B cell (primary cell): Measurements from ENCODE around the gene PEAK1. TPM values are rescaled to one million over a fixed set of nuclear protein-coding genes. Genes with fewer than 3 reads are reported as not detected.

Experiments
- ATAC-seq: fragments of 200-7000 bp; cut with Tn5 transposase; one replicate; pipeline ENCODE4 v1.10.0; 2021; ENCODE audit warnings: low read depth, mild to moderate bottlenecking, moderate number of reproducible peaks, moderate library complexity
- CTCF ChIA-PET: fragments of 350-600 bp; sonication (Branson Sonifier 250); formaldehyde crosslinking; loops from one replicate; lab custom pipeline; 2021; ENCODE audit warnings: antibody characterized with exemption, inconsistent platforms; lab: Charles Lee
- POLR2A ChIA-PET: fragments of 350-600 bp; sonication (Branson Sonifier 250); formaldehyde crosslinking; loops from one replicate; lab custom pipeline; 2021; ENCODE audit warnings: antibody characterized with exemption; lab: Charles Lee
- DNase-seq: peaks from one replicate; pipeline ENCODE4 v3.0.0; 2013
- H2AFZ ChIP-seq: 2 replicates; pipeline ENCODE4 v1.6.1; 2012; ENCODE audit warnings: mild to moderate bottlenecking, low read depth, low read length; ENCODE audit not compliant: insufficient read depth, poor library complexity, severe bottlenecking
- H3K27ac ChIP-seq, 2 donors: 1 replicate in 1 of 2; 2 replicates in 1 of 2; pipeline ENCODE4 v1.5.1; 2012 to 2013; ENCODE audit warnings: low read length in 2 of 2, mild to moderate bottlenecking in 2 of 2, moderate library complexity in 1 of 2
- H3K27me3 ChIP-seq, 4 experiments: fragments of 200-600 bp in 1 of 4; sonication (generic) in 1 of 4; replicated peaks in 1 of 4; 1 replicate in 2 of 4; 2 replicates in 2 of 4; pipeline versions ENCODE4 v1.6.1 to v1.7.0; 2013 to 2016; ENCODE audit warnings: low read length in 3 of 4, mild to moderate bottlenecking in 2 of 4, mixed read lengths in 1 of 4, moderate library complexity in 1 of 4; ENCODE audit not compliant: insufficient read depth in 4 of 4, control insufficient read depth in 3 of 4; ENCODE audit errors: control extremely low read depth in 1 of 4
- H3K36me3 ChIP-seq, 2 experiments: replicated peaks in 1 of 2; 1 replicate in 1 of 2; 2 replicates in 1 of 2; pipeline versions ENCODE4 v1.6.1 to v1.7.1; 2013; ENCODE audit warnings: low read length in 1 of 2; ENCODE audit not compliant: insufficient read depth in 2 of 2, control insufficient read depth in 1 of 2; ENCODE audit errors: control extremely low read depth in 1 of 2, extremely low read depth in 1 of 2
- H3K4me1 ChIP-seq, 2 donors: fragments of 200-600 bp in 1 of 2; sonication (generic) in 1 of 2; 1 replicate in 1 of 2; 2 replicates in 1 of 2; pipeline versions ENCODE4 v1.5.1 to v1.6.1; 2013 to 2017; ENCODE audit warnings: low read length in 2 of 2; ENCODE audit not compliant: control insufficient read depth in 2 of 2, insufficient read depth in 2 of 2
- H3K4me2 ChIP-seq: replicated peaks from 2 replicates; pipeline ENCODE3; 2012; ENCODE audit warnings: mild to moderate bottlenecking, low read depth, low read length; ENCODE audit not compliant: poor library complexity, severe bottlenecking
- H3K4me3 ChIP-seq, 5 experiments: fragments of 200-600 bp in 1 of 5; sonication (generic) in 1 of 5; 1 replicate in 3 of 5; 2 replicates in 2 of 5; pipeline versions ENCODE4 v1.5.1 to v1.7.0; 2011 to 2016; ENCODE audit warnings: low read length in 4 of 5, mild to moderate bottlenecking in 4 of 5, low read depth in 2 of 5, control low read depth in 1 of 5, moderate library complexity in 1 of 5; ENCODE audit not compliant: insufficient read depth in 1 of 5; ENCODE audit errors: control extremely low read depth in 1 of 5, extremely low read depth in 1 of 5
- H3K79me2 ChIP-seq: fragments of 200-600 bp; sonication (generic); one replicate; pipeline ENCODE4 v1.6.0; 2016; ENCODE audit warnings: low read length; ENCODE audit not compliant: control insufficient read depth, insufficient read depth
- H3K9ac ChIP-seq: fragments of 200-600 bp; sonication (generic); 2 replicates; pipeline ENCODE4 v1.6.1; 2017; ENCODE audit warnings: mild to moderate bottlenecking, low read length, moderate library complexity
- H3K9me3 ChIP-seq, 3 donors: one replicate each; pipeline versions ENCODE4 v1.6.1 to v1.7.1; 2013; ENCODE audit warnings: low read length in 2 of 3; ENCODE audit not compliant: control insufficient read depth in 2 of 3, insufficient read depth in 1 of 3; ENCODE audit errors: control extremely low read depth in 1 of 3
- H4K20me1 ChIP-seq: 2 replicates; pipeline ENCODE4 v1.6.0; 2012; ENCODE audit warnings: mild to moderate bottlenecking, low read length; ENCODE audit not compliant: insufficient read depth, control insufficient read depth, poor library complexity, severe bottlenecking
- H3K27ac Mint-ChIP-seq: one replicate; pipeline ENCODE4 v1.8.0; 2021; ENCODE audit warnings: mixed read lengths
- H3K27me3 Mint-ChIP-seq: one replicate; pipeline ENCODE4 v1.8.0; 2021; ENCODE audit warnings: mixed read lengths
- H3K4me1 Mint-ChIP-seq: one replicate; pipeline ENCODE4 v1.8.0; 2021; ENCODE audit warnings: mixed read lengths
- H3K4me3 Mint-ChIP-seq: one replicate; pipeline ENCODE4 v1.8.0; 2021; ENCODE audit warnings: mixed read lengths
- H3K9me3 Mint-ChIP-seq: one replicate; pipeline ENCODE4 v1.8.0; 2022; ENCODE audit warnings: mixed read lengths; ENCODE audit not compliant: insufficient read depth
- CTCF ChIP-seq: fragments of 200-600 bp; IDR thresholded peaks from one replicate; pipeline ENCODE4 v1.8.0; 2022; ENCODE audit warnings: antibody characterized with exemption, mild to moderate bottlenecking
- EZH2 ChIP-seq: IDR thresholded peaks from 2 replicates; pipeline ENCODE4 v1.6.1; 2012; ENCODE audit warnings: borderline replicate concordance, low read depth, mild to moderate bottlenecking, moderate library complexity, low read length; ENCODE audit not compliant: insufficient read depth, poor library complexity, severe bottlenecking
- intact Hi-C: fragments of 100-400 bp; cut with micrococcal nuclease; formaldehyde crosslinking; loops from one replicate; pipeline ENCODE4 v1.10.0; 2022
- polyA plus RNA-seq: library from polyadenylated mRNA; depleted of rRNA; stranded (reverse); fragments of >200 nt; gene quantifications from 2 replicates; pipeline ENCODE4 v1.2.3, GENCODE V29; 2012
- total RNA-seq, 2 donors: library from RNA; stranded (reverse); fragments of 120-200 nt in 1 of 2; gene quantifications; 1 replicate in 1 of 2; 2 replicates in 1 of 2; pipeline versions ENCODE4 v1.2.3 to v1.2.4, GENCODE V29; 2013 to 2022

The PEAK1 gene
- total and polyA plus RNA-seq, 2 donors (not counting 1 experiment from before 2014, with no cell fraction given): 13.4 to 38.0 TPM

DNA sequence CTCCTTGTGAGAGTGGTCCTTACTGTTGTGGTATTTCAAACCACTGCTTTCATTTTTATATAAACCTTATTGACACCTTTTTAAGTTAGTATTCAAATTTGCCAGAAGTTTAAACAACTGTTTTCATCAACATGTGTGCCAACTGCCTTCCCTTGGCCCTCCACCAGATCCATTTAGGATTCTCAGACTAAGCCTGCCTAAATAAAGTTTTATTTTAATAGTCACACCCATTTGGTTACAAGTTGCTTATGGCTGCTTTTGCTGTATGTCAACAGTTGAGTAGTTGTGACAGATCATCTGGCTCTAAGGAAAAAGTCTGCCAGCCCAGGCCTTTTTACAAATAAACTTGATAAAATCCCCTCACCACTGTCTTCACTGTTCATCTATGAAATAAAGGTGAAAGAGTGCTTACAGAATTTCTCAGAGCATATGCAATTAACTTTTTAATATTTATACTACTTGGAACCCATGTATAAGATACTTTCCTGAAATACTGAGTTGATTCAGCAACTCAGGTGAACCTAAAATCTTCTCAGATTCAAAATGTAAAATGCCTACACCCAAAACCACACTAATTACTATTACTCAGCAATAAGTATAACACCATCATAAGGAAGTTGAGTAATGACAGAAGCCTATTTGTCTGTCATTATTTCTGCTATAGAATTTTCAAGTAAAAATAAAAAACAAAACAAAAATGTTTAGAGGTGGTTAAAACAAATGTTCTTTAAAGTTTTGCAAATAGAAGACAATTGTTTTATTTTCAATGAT, 35.1 kb downstream of the PEAK1 start:
- ChIA-PET CTCF (no interaction called here), POLR2A (interaction anchor here (0.6 kb wide), 1 partner anchor 173 kb away, joined by 3 read pairs; no protein-coding TSS in a partner anchor)
- H3K4me3 ChIP-seq: no peak overlapping the region
- no peaks in the 10 kb centered on the region for H4K20me1 ChIP-seq
- peaks cover 4 to 19% of the 10 kb centered on the region in 2 donors for H3K4me1 ChIP-seq
- H3K27ac ChIP-seq: no peak overlapping the region
- H3K36me3 ChIP-seq: no peaks in the 10 kb centered on the region
- no peaks in the 10 kb centered on the region for H3K27me3 Mint-ChIP-seq
- H3K9ac ChIP-seq: no peak overlapping the region
- H3K27me3 ChIP-seq: no peaks in the 10 kb centered on the region
- H3K4me3 Mint-ChIP-seq: no peak overlapping the region
- ATAC-seq (no peak), DNase-seq (no peak)
- no peak overlapping the region for H3K27ac Mint-ChIP-seq
- intact Hi-C loops: no loop called here
- H3K79me2 ChIP-seq: peaks cover 82% of the 10 kb centered on the region
- no peak overlapping the region for H2AFZ ChIP-seq
- no peaks in the 10 kb centered on the region for H3K9me3 Mint-ChIP-seq
- no peaks in the 10 kb centered on the region for H3K9me3 ChIP-seq
- peaks cover 53% of the 10 kb centered on the region for H3K4me1 Mint-ChIP-seq
- H3K4me2 ChIP-seq: no peak overlapping the region
- TF ChIP-seq CTCF (no peak), EZH2 (no peak)

GRCh38 chr15:77384086-77384485, 35.8 kb downstream of the PEAK1 start:
- no peaks in the 10 kb centered on the region for H3K36me3 ChIP-seq
- Mint-ChIP-seq H3K27ac (no peak overlapping the region), H3K9me3 (no peaks in the 10 kb centered on the region), H3K4me1 (peaks cover 51% of the 10 kb centered on the region), H3K27me3 (no peaks in the 10 kb centered on the region), H3K4me3 (no peak overlapping the region)
- H3K4me2 ChIP-seq: no peak overlapping the region
- no peaks in the 10 kb centered on the region for H3K27me3 ChIP-seq
- H4K20me1 ChIP-seq: peaks cover 5% of the 10 kb centered on the region
- H3K9ac ChIP-seq: no peak overlapping the region
- H3K4me1 ChIP-seq: peaks cover 4 to 15% of the 10 kb centered on the region in 2 donors
- TF ChIP-seq EZH2 (no peak), CTCF (no peak)
- ATAC-seq (no peak), DNase-seq (no peak)
- no peaks in the 10 kb centered on the region for H3K9me3 ChIP-seq
- ChIA-PET POLR2A (interaction anchor here (0.6 kb wide), 2 partner anchors 174 to 313 kb away, joined by 3 read pairs; partner anchors contain the start of gene TSPAN3), CTCF (interaction anchor here (1.0 kb wide), 1 partner anchor 223 kb away, joined by 3 read pairs; no protein-coding TSS in a partner anchor)
- no peak overlapping the region for H3K4me3 ChIP-seq
- peaks cover 80% of the 10 kb centered on the region for H3K79me2 ChIP-seq
- H2AFZ ChIP-seq: no peak overlapping the region
- intact Hi-C loops: no loop called here
- H3K27ac ChIP-seq: no peak overlapping the region
